ENCODE data around the gene D2HGDH. TPM values are rescaled to one million over a fixed set of nuclear protein-coding genes. Genes with fewer than 3 reads are reported as not detected.

The D2HGDH gene
- total and polyA plus RNA-seq, 2 of the 13 experiments (the other 11 are each of a cell fraction or from before 2014, with no cell fraction given) = 19.2 to 20.3 TPM

GRCh38 chr2:241734208-241734466, 293 bp upstream of the D2HGDH start (continued):
- no peak for TF ChIP-seq ZNF281 (CRISPR knock-in tag; IDR thresholded peaks at IDR 0.05; ENCODE audit: borderline replicate concordance)
- TF ChIP-seq ZNF713 (CRISPR knock-in tag; IDR thresholded peaks at IDR 0.05) = no peak
- TF ChIP-seq ZNF740 (CRISPR knock-in tag; IDR thresholded peaks at IDR 0.05) = no peak
- TF ChIP-seq RAD51 (IDR thresholded peaks at IDR 0.05; ENCODE audit: borderline replicate concordance) = no peak
- TF ChIP-seq ZNF350 (CRISPR knock-in tag; IDR thresholded peaks at IDR 0.05; ENCODE audit: borderline replicate concordance, low read depth) = no peak
- no peak for TF ChIP-seq ZNF432 (CRISPR knock-in tag; IDR thresholded peaks at IDR 0.05; ENCODE audit: borderline replicate concordance)
- no peak for TF ChIP-seq SOX13 (IDR thresholded peaks at IDR 0.05)
- no peak for TF ChIP-seq SOX13 (CRISPR knock-in tag; conservative IDR thresholded peaks at IDR 0.05 in 1 of 2, IDR thresholded peaks at IDR 0.05 in 1 of 2)
- 0 out of 2 replicates have a peak, but pooled peaks have one; percentile 37 for TF ChIP-seq RXRA (CRISPR knock-in tag; IDR thresholded peaks at IDR 0.05)
- TF ChIP-seq RNF2 (conservative IDR thresholded peaks at IDR 0.05; ENCODE audit: low read depth) = no peak
- no peak for TF ChIP-seq ZNF710 (CRISPR knock-in tag; IDR thresholded peaks at IDR 0.05; ENCODE audit: borderline replicate concordance)
- no peak for TF ChIP-seq ZNF704 (CRISPR knock-in tag; IDR thresholded peaks at IDR 0.05; ENCODE audit: borderline replicate concordance)
- TF ChIP-seq MXD1 (CRISPR knock-in tag; IDR thresholded peaks at IDR 0.05) = no peak; the same call in 1 of the 2 replicates
- no peak for TF ChIP-seq KMT2B (CRISPR knock-in tag; IDR thresholded peaks at IDR 0.05)
- no peak for TF ChIP-seq TSC22D2 (CRISPR knock-in tag; IDR thresholded peaks at IDR 0.05; ENCODE audit: borderline replicate concordance)
- TF ChIP-seq RORA (CRISPR knock-in tag; IDR thresholded peaks at IDR 0.05) = no peak
- TF ChIP-seq KAT2B (IDR thresholded peaks at IDR 0.05; ENCODE audit: borderline replicate concordance, low read depth, low read length) = no peak
- no peak for TF ChIP-seq ZNF7 (CRISPR knock-in tag; IDR thresholded peaks at IDR 0.05)
- no peak for TF ChIP-seq FIP1L1 (IDR thresholded peaks at IDR 0.05; ENCODE audit: borderline replicate concordance, insufficient read depth, low read depth, low read length)
- TF ChIP-seq EEA1 (CRISPR knock-in tag; IDR thresholded peaks at IDR 0.05; ENCODE audit: borderline replicate concordance) = no peak
- TF ChIP-seq ZZZ3 (CRISPR knock-in tag; IDR thresholded peaks at IDR 0.05; ENCODE audit: borderline replicate concordance) = no peak
- no peak for TF ChIP-seq PBX3 (CRISPR knock-in tag; IDR thresholded peaks at IDR 0.05; ENCODE audit: borderline replicate concordance)
- TF ChIP-seq NCOA5 (CRISPR knock-in tag; IDR thresholded peaks at IDR 0.05) = no peak
- TF ChIP-seq KLF12 (CRISPR knock-in tag; IDR thresholded peaks at IDR 0.05; ENCODE audit: borderline replicate concordance) = no peak

All from HepG2 (cell line).